Measurements from ENCODE around the gene GOLIM4.

DNA sequence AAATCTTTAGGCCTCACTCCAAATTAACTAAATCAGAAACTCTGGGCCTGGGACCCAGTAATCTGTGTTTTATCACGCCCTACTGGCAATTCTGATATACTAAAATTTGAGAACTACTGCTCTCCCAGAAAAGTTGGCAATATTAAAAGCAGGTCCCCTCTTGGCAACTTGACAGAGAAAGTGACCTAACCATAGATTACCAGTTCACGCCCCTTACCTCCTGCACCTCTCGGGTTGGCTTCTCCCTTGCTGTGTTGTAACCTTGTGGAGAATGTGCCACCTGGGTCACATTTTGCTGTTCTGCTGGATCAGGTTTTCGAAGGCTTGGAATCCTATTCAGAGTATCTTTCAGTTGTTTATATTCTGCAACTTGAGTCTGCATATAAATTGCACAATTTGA lies 59.1 kb downstream of the GOLIM4 start:
- no peak for TF ChIP-seq SUZ12 (IDR thresholded peaks at IDR 0.05; ENCODE audit: extremely low read depth, insufficient read depth, insufficient read length)
- TF ChIP-seq YY1 (IDR thresholded peaks at IDR 0.05; ENCODE audit: insufficient read depth, insufficient read length), result no peak
- TF ChIP-seq ZNF274 (IDR thresholded peaks at IDR 0.05; ENCODE audit: low read depth, low read length), result no peak

All from NT2/D1 (cell line).